Ramos (cell line): ENCODE data around the gene SMCO2.

Experiments used
- in situ Hi-C: fragments of 300-500 bp; cut with MboI; formaldehyde crosslinking; loops from one replicate; pipeline ENCODE4 v1.14.3; 2022; ENCODE audit warnings: low sequenced_read_pairs; ENCODE audit not compliant: unreplicated experiment

Gene SMCO2

GRCh38 chr12:27446436-27446835 lies at the start of gene SMCO2:
Gene SMCO2 (plus strand): TSS chr12:27446736. CDS start chr12:27470632, 23,896 bp downstream.
- in situ Hi-C loops: loop anchor here (10.0 kb wide), 1 partner anchor 208 kb away; no protein-coding TSS in a partner anchor

GRCh38 chr12:27398466-27398865 lies 48.1 kb upstream of the SMCO2 start:
- in situ Hi-C loops: no loop called here

GRCh38 chr12:27399074-27399473 lies 47.5 kb upstream of the SMCO2 start:
- in situ Hi-C loops: no loop called here

GRCh38 chr12:27400856-27401354 lies 45.6 kb upstream of the SMCO2 start:
- in situ Hi-C loops: no loop called here

GRCh38 chr12:27412047-27412446 lies 34.5 kb upstream of the SMCO2 start:
- in situ Hi-C loops: no loop called here

- in situ Hi-C loops: no loop called here
Measured at GRCh38 chr12:27422697-27423096, 23.8 kb upstream of the SMCO2 start.

- in situ Hi-C loops: no loop called here
Measured at GRCh38 chr12:27424631-27425230, 21.8 kb upstream of the SMCO2 start.

- in situ Hi-C loops: no loop called here
Measured at GRCh38 chr12:27425306-27425705, 21.2 kb upstream of the SMCO2 start.

- in situ Hi-C loops: no loop called here
Measured at GRCh38 chr12:27426743-27427487, 19.6 kb upstream of the SMCO2 start.

- in situ Hi-C loops: no loop called here
Measured at GRCh38 chr12:27427824-27428223, 18.7 kb upstream of the SMCO2 start.

- in situ Hi-C loops: no loop called here
Measured at GRCh38 chr12:27428466-27428865, 18.1 kb upstream of the SMCO2 start.

- in situ Hi-C loops: no loop called here
Measured at GRCh38 chr12:27429606-27430005, 16.9 kb upstream of the SMCO2 start.

- in situ Hi-C loops: no loop called here
Measured at GRCh38 chr12:27431185-27431584, 15.4 kb upstream of the SMCO2 start.

GRCh38 chr12:27434673-27435565 lies 11.6 kb upstream of the SMCO2 start:
- in situ Hi-C loops: no loop called here

GRCh38 chr12:27436029-27436428 lies 10.5 kb upstream of the SMCO2 start:
- in situ Hi-C loops: no loop called here

- in situ Hi-C loops: no loop called here
Measured at GRCh38 chr12:27436768-27437167, 9.8 kb upstream of the SMCO2 start.

GRCh38 chr12:27437839-27438238 lies 8.7 kb upstream of the SMCO2 start:
- in situ Hi-C loops: no loop called here

GRCh38 chr12:27447761-27448160 lies 1.2 kb downstream of the SMCO2 start:
- in situ Hi-C loops: loop anchor here (10.0 kb wide), 1 partner anchor 207 kb away; no protein-coding TSS in a partner anchor

- in situ Hi-C loops: loop anchor here (10.0 kb wide), 1 partner anchor 206 kb away; no protein-coding TSS in a partner anchor
Measured at GRCh38 chr12:27449026-27449425, 2.5 kb downstream of the SMCO2 start.

GRCh38 chr12:27449893-27450534 lies 3.5 kb downstream of the SMCO2 start:
- in situ Hi-C loops: loop anchor here (10.0 kb wide), 1 partner anchor 205 kb away; no protein-coding TSS in a partner anchor
